ENCODE results near the gene TBCK.

TBCK gene

GRCh38 chr4:106315968-106316772, at the start of gene TBCK, which contains the start of gene AIMP1:
Gene TBCK, minus strand, starts transcription at chr4:106316209. Its CDS starts 7,249 bp downstream, at chr4:106308960.
Gene AIMP1, plus strand, starts transcription at chr4:106316550. Its CDS starts 8,460 bp downstream, at chr4:106325010.
- peak; percentile 90 for DNase-seq

GRCh38 chr4:106365613-106366012, 49.6 kb upstream of the TBCK start:
- no peak for DNase-seq

GRCh38 chr4:106364282-106364681, 48.3 kb upstream of the TBCK start:
- DNase-seq: no peak

- DNase-seq: no peak
Measured at GRCh38 chr4:106362086-106362825, 46.2 kb upstream of the TBCK start.

- no peak for DNase-seq
Measured at GRCh38 chr4:106358899-106359298, 42.9 kb upstream of the TBCK start.

- DNase-seq: no peak
Measured at GRCh38 chr4:106355193-106355592, 39.2 kb upstream of the TBCK start.

- no peak for DNase-seq
Measured at GRCh38 chr4:106353786-106354185, 37.8 kb upstream of the TBCK start.

GRCh38 chr4:106351016-106351415, 35.0 kb upstream of the TBCK start:
- no peak for DNase-seq

- no peak for DNase-seq
Measured at GRCh38 chr4:106347167-106347566, 31.2 kb upstream of the TBCK start.

- no peak for DNase-seq
Measured at GRCh38 chr4:106344647-106344970, 28.6 kb upstream of the TBCK start.

GRCh38 chr4:106343865-106344646, 28.0 kb upstream of the TBCK start:
- no peak for DNase-seq

GRCh38 chr4:106340774-106341173, 24.8 kb upstream of the TBCK start:
- DNase-seq: no peak

GRCh38 chr4:106339431-106339830, 23.4 kb upstream of the TBCK start:
- no peak for DNase-seq

- DNase-seq: no peak
Measured at GRCh38 chr4:106338671-106339070, 22.7 kb upstream of the TBCK start.

GRCh38 chr4:106337916-106338315, 21.9 kb upstream of the TBCK start:
- DNase-seq: no peak

GRCh38 chr4:106336618-106337017, 20.6 kb upstream of the TBCK start:
- DNase-seq: no peak

- no peak for DNase-seq
Measured at GRCh38 chr4:106334741-106335470, 18.9 kb upstream of the TBCK start.

GRCh38 chr4:106333186-106333585, 17.2 kb upstream of the TBCK start:
- no peak for DNase-seq

- DNase-seq: peak; percentile 23
Measured at GRCh38 chr4:106329041-106329618, 13.1 kb upstream of the TBCK start.

- DNase-seq: no peak
Measured at GRCh38 chr4:106325800-106326199, 9.8 kb upstream of the TBCK start.

- DNase-seq: no peak
Measured at GRCh38 chr4:106323119-106323518, 7.1 kb upstream of the TBCK start.

- DNase-seq: peak; percentile 42
Measured at GRCh38 chr4:106321814-106322213, 5.8 kb upstream of the TBCK start.

Data from NCI-H82 (cell line).